Nephron (organoid): Measurements from ENCODE around the gene CADPS.

Source experiments
- H3K27ac Mint-ChIP-seq, 3 experiments: 2 replicates each; pipeline ENCODE4 v1.8.0; 2020; ENCODE audit warnings: mixed read lengths in 3 of 3, mild to moderate bottlenecking in 2 of 3, moderate library complexity in 1 of 3
- H3K27me3 Mint-ChIP-seq: 2 replicates; pipeline ENCODE4 v1.8.0; 2021; ENCODE audit warnings: low read depth, mild to moderate bottlenecking, moderate library complexity, mixed read lengths
- H3K36me3 Mint-ChIP-seq: 2 replicates; pipeline ENCODE4 v1.8.0; 2020; ENCODE audit warnings: low read depth, mixed read lengths
- H3K4me1 Mint-ChIP-seq: 2 replicates; pipeline ENCODE4 v1.8.0; 2020; ENCODE audit warnings: mixed read lengths
- H3K4me3 Mint-ChIP-seq, 3 experiments: 2 replicates each; pipeline ENCODE4 v1.8.0; 2020; ENCODE audit warnings: mild to moderate bottlenecking in 3 of 3, mixed read lengths in 3 of 3, moderate library complexity in 2 of 3
- H3K9me3 Mint-ChIP-seq: 2 replicates; pipeline ENCODE4 v1.8.0; 2020; ENCODE audit warnings: mixed read lengths
- CTCF ChIP-seq, 3 experiments: fragments of 200-600 bp; sonication (generic); IDR thresholded peaks; one replicate each; pipeline ENCODE4 v1.5.0; 2021; ENCODE audit warnings: antibody characterized with exemption in 3 of 3; ENCODE audit not compliant: unreplicated experiment in 3 of 3

Gene CADPS

DNA sequence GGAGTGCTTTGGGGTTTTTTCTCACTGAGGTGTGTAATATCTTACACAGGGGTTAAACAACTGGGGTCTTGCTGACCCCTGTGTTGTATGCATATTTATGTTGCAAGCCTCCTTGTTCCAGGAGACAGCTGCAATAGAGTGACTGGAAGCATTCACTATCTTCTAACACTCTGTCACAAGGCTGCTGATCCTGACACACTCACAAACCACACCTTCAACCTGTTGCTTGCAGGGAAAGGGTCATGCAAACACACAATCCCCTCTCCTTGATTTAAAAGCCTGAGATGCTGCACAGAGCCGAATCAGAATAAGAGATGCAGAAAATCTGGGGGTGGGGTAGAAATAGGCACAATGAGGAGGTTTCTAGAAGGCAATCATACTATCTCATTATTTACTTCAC, 197.3 kb downstream of the CADPS start:
- no peak for TF ChIP-seq CTCF (IDR thresholded peaks at IDR 0.05; ENCODE audit: unreplicated experiment in 3 of 3)
- Mint-ChIP-seq H3K27ac (no peak overlapping the region), H3K9me3 (no peaks in the 10 kb centered on the region), H3K36me3 (no peaks in the 10 kb centered on the region), H3K4me3 (no peak overlapping the region), H3K27me3 (peaks cover 3% of the 10 kb centered on the region), H3K4me1 (peaks cover 12% of the 10 kb centered on the region)

GRCh38 chr3:62676689-62677271, 198.4 kb downstream of the CADPS start:
- Mint-ChIP-seq H3K4me1 (peaks cover 12% of the 10 kb centered on the region), H3K27me3 (peaks cover 3% of the 10 kb centered on the region), H3K9me3 (no peaks in the 10 kb centered on the region), H3K4me3 (no peak overlapping the region), H3K27ac (no peak overlapping the region), H3K36me3 (no peaks in the 10 kb centered on the region)
- no peak for TF ChIP-seq CTCF (IDR thresholded peaks at IDR 0.05; ENCODE audit: unreplicated experiment in 3 of 3)

DNA sequence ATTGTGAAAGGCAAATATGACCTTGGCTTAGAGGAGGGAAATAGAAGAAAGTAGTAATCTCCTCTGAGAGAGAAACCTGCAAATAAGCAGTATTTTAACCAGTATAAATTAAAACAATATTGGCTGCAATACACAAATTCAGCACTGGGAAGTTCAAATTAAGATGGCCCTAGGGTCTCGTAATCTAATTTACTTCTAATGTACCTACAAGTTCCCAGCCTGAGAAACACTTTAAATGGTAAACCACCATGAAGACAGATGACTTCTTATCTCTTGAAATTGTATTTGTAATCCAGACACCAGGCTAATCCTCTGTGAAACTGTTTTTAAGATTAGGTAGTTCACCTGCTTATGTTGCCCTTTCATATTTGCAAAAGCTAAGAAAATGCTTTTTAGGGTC, 199.7 kb downstream of the CADPS start:
- Mint-ChIP-seq H3K4me3 (no peak overlapping the region), H3K27ac (no peak overlapping the region), H3K4me1 (peaks cover 12% of the 10 kb centered on the region), H3K36me3 (no peaks in the 10 kb centered on the region), H3K9me3 (no peaks in the 10 kb centered on the region), H3K27me3 (no peaks in the 10 kb centered on the region)
- TF ChIP-seq CTCF (IDR thresholded peaks at IDR 0.05; ENCODE audit: unreplicated experiment in 3 of 3) = no peak

DNA sequence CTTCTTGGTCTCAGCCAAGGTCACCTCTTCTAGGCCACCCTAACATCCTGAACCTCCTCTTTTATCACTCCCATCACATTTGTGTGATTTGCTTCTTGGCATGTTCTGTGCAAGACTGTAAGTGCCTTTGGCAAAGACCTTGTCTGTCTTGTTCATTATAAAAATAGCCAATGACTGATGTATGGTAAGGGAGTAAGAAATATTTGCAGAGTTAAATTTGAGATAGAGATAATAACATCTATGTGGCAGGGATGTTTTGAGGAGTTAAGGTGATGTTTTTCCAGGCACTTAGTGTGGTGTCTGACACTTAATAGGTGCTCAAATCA, 202.3 kb downstream of the CADPS start:
- no peaks in the 10 kb centered on the region for H3K27me3 Mint-ChIP-seq
- H3K27ac Mint-ChIP-seq = no peak overlapping the region
- no peak for TF ChIP-seq CTCF (IDR thresholded peaks at IDR 0.05; ENCODE audit: unreplicated experiment in 3 of 3)
- H3K4me3 Mint-ChIP-seq = no peak overlapping the region
- no peaks in the 10 kb centered on the region for H3K36me3 Mint-ChIP-seq
- no peaks in the 10 kb centered on the region for H3K9me3 Mint-ChIP-seq
- H3K4me1 Mint-ChIP-seq = peaks cover 14% of the 10 kb centered on the region

DNA sequence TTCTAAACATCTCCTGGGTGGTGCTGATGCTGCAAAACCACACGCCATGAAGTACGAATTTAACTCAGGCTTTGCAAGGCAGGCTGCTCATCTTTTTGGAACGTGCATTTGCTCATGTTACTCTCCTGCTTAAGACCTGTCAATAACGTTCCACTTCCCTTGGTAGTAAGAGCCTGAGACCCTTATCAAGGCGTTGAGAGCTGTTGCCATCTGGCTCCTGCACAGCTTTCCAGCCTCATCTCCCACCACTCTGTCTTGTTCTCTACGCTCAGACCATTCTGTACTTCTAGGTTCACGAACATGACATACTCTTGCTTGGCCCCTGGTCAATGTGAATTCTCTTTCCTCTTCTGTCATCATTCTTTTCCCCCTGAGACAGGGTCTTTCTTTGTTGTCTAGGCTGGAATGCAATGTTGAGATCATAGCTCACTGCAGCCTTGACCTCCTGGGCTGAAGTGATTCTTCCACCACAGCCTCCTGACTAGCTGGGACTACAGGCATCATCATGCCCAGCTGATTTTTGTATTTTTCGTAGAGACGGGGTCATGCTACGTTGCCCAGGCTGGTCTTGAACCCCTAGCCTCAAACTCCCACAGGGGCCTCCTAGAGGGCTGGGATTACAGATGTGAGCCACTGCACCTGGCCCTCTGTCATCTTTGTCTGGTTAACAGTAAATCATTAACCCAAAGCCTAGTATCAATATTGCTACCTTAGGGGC, 202.8 kb downstream of the CADPS start:
- H3K36me3 Mint-ChIP-seq = no peaks in the 10 kb centered on the region

More for the DNA sequence above, 202.8 kb downstream of the CADPS start:
- H3K9me3 Mint-ChIP-seq = no peaks in the 10 kb centered on the region
- peaks cover 4% of the 10 kb centered on the region for H3K27me3 Mint-ChIP-seq
- H3K4me3 Mint-ChIP-seq = no peak overlapping the region
- no peak for TF ChIP-seq CTCF (IDR thresholded peaks at IDR 0.05; ENCODE audit: unreplicated experiment in 3 of 3)
- H3K4me1 Mint-ChIP-seq = peaks cover 10% of the 10 kb centered on the region
- no peak overlapping the region for H3K27ac Mint-ChIP-seq
